NCI-H446 treated with DMSO at 0.1 percent for 48 hours (cell line): ENCODE data around the gene SUMO3.

Experiments used
- DNase-seq: peaks from one replicate; lab custom pipeline; 2025; lab: John Stamatoyannopoulos, UW

Gene SUMO3

DNA sequence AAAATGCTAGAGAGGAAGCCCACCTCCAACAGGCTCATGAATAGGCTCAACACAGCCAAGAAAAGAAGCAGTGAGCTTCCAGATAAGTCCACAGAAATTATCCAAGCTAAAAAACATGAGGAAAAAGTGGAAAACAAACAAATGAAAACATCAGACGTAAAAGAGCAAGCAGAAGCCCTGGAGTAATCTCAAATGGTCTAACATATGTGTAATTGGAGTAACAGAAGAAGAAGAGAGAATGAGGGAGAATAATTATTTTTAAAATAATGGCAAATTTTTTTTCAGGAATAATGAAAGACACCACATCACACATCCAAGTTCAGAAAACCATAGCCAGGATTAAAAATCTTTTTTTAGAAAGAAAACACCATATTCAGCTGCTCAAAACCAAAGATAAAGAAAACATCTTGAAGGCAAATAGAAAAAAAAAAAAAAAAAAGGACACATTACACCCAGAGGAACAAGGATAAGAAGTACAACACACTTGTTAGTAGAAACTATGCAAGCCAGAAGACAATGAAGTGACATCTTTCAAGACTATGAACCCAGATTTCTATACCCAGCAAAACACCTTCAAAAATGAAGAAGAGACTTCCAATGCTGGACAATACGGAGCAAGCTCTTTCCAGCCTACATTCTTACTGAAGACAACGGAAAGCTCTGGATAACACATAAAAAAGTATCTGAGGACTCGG lies 10.6 kb upstream of the SUMO3 start:
- DNase-seq: no peak

DNA sequence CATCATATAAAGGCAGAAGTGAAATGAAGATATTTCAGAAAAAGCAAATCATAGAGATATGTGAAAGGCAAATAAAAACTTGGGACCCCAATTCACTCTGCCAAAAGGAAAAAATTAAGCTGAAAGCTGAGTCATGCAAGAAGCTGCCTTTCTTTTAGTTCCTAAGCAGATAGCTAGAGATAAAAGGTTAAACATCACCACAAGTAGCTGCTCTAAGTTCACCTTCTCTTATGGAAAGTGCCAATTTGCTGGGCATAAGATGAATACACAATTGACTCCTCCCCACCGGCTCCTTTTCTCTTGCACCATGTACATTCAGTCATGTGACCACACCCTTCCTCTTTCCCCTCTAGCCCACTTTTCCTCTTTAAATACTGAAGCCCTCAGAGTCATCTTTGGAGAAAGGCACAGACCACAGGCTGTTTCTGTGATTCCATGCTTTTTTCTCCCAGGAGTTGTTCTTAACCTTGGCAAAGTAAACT lies 5.4 kb upstream of the SUMO3 start:
- no peak for DNase-seq

DNA sequence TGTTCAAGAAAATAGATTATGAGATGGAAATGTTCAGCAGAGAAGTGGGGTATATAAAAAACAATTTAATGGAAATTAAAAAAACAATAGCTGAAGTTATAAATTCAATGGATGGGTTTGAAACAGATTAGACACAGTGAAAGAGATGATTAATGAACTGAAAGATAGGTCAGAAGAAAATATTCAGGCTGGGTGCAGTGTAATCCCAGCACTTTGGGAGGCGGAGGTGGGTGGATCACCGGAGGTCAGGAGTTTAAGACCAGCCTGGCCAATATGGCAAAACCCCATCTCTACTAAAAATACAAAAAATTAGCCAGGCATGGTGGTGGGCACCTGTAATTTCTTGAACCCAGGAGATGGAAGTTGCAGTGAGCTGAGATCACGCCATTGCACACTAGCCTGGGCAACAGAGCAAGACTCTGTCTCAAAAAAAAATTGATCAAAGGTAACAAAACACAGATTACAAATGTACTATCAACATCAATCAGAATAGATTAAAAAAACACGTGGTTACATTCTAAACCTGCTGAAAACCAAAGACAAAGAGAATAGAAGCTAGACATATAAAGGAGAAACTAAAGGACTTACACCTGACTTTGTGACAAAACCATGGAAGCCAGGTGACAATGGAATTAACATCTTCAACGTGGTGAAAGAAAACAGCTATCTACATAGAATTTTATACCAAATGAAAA lies 4.8 kb upstream of the SUMO3 start:
- no peak for DNase-seq

DNA sequence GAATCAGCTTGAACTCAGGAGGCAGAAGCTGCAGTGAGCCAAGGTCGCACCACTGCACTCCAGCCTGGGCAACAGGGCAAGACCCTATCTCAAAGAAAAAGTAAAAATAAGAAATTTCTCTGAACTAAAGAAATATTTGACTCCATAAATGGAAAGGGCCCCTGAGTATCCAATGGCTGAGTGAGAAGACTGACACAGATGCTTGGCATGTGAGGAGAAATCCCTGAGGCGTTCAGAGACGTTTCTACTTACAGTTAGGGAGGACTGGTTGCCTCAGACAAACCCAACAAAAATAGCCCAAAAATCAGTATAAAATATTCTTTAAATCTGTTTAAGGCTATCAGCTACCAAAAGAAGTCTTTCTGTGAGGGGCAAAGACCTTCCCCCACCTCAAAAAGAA lies 3.0 kb upstream of the SUMO3 start:
- DNase-seq: no peak

DNA sequence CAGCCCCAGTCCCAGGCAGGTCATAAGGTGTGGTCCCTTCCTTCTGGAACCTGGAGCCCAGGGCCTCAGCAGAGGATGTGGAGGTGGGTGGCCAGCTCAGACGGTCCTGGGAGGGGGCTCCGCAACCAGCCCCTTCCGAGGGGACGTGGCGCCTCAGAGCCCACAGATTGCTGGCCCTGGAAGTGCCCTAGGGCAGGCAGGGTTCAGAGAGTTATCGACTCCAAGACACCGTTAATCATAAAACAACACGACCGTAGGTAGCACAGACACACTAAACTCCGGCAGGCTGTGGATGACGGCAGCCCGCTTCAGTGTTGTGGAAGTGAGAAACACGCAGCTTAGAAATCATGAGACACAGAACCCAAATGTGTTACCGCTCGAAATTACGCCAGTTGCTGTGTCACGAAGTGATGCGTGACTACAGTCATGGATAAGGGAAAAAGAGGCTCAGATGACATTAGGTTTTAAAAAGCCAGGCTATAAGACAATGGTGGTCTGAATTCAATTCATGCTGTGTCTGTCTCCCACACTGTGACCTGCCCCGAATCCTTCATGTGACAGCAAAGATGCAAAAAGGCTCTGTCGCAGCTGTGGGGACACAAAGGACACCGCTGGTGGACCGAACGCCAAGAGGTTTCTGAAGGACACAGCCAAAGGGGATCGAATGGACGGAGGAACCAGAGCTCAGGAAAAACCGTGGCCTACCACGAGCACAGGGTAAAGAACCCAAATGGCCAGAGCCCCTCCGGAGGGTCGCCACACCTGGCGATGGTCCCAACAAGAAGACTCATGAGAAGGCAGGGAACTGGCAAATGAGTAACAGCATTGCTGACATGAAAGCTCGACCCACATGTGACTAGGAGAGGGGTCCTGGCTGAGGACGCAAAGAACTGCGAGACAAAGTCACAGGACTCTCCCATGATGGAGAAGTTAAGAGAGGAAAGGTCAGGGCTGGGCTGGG lies 1.7 kb upstream of the SUMO3 start:
- DNase-seq: no peak

DNA sequence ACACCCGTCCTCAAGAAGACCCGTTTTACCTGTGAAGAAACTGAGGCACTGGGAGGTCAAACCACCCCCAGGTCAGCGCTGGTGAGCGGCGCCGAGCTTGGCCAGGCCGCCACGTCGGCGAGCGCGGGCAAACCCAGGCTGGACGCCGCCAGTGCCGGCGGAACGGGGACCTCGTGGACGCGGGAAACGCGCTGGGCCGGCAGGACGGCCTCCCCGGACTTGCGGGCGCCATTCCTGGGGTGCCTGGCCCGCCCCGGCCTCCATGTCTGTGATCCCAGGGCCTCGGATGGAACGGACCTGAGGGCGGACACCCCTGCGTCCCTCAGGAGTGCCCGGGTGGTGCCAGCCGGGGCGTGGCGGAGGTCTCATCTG lies 764 bp upstream of the SUMO3 start:
- no peak for DNase-seq

DNA sequence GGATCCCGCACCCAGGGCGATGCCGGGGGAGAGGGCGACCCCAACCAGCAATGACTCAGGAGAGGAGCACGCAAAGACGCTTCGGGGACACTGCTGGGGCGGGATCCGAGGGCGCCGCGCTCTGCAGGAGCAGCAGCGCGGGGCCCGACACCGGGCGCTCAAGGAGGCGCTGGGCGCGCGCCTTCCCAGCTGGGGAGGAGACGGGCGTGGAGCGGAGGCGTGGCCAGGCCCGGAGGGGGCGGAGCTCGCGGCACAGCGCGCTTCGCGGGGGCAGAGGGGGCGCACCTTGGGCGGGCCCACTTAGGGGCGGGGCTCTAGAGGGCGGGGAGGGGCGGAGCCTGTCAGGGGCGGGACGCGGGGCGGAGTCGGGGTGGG lies 369 bp downstream of the SUMO3 start:
- peak; percentile 40 for DNase-seq

DNA sequence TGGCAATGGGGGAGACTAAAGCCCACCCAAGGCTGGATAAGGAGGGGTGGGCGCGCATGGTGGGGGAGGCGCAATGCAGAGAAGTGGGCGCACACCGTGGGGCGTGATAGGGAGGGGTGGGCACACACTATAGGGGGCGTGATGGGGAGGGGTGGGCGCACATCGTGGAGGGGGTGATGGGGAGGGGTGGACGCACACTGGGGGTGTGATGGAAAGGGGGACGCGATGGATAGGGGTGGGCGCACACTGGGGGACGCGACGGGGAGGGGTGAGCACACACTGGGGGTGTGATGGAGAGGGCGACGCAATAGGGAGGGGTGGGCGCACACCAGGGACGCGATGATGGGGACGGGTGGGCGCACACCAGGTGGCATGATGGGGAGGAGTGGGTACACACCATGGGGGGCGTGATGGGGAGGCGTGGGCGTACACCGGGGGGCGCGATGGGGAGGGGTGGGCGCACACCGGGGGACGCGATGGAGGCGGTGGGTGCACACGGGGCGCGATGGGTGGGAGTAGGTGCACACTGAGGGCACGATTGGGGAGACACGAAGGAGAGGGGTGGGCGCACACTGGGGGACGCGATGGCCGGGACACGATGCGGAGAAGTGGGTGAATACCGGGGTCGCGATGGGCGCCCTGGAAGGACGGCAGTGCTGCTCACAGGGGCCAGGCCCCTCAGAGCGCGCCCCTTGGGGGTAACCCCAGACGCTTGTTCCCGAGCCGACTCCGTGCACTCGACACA lies 929 bp downstream of the SUMO3 start:
- no peak for DNase-seq

DNA sequence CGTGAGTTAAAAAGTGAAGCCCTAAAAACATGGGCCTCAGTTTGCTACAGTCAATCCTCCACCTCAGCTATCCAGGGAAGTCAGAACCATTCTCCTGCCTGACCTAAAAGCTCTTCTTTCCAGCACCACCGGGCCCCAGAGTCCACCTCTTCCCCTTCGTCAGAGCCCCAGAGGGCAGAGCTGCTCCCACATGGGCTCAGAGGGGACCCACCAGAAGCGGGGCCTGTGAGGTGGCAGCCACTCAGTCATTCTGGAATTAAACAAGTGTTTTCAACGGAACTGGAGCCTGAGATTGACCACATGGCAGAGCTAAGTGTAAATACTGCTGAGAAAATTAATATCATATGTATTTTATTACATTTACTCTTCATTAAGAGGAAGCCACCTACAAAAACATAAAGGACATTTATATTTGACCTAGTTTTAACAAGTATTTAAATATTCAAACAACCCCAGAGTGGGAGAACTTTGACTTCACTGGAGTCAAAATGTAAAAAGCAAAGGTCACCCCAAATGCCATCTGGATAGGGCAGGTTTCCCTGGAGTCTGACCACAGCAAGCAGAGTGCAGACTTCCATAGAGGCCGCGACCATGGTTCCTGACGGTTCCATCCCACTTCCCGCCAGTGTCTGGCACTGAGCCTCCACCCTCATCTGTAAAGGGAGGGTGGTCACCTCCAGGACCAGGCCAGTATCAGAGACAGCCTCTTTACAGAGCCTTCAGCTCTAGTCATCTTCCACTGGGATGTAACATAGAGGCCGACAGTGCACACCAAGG lies 1.8 kb downstream of the SUMO3 start:
- DNase-seq: no peak

DNA sequence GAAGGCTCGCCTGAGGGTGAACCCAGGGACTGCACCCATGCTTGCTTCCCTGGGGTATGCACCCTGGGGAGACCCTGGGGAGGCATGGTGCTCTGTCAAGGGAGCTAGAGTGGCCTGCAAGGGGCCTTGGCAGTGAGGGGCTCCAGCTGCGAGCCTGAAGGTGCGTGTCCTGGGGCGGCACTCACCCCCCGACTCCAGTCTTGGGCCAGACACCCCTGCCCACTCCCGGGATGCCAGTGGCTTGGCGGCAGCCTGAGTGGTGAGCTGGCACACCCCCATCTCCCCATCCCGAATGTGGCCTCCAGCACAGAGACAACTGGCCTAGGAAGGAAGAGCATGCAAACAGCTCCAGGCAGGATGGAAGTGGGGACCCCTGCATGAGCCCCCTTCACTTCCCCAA lies 2.6 kb downstream of the SUMO3 start:
- DNase-seq: no peak

DNA sequence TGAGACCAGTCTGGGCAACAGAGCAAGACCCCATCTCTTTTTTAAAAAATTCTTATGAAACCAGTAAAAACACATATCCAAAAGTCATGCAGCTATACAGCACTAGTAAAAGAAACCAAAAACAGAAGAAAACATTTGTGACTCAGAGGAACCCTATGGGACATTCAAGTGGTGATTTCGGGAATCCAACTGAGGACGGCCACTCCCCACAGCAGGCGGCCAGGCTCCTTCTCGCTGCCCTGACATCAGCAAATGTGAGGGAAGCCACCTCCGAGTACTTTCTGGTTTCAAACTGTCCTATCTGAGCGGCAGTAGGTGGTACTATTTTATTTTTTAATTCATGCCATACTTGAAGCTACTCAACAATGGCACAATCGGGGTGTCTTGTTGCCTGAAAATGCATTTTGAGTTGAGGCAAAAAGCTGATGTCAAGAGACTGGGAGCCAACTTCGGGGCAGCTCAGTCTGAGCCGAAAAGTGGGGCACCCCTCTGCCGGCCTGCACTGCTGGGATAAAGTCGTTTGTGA lies 3.3 kb downstream of the SUMO3 start:
- no peak for DNase-seq

DNA sequence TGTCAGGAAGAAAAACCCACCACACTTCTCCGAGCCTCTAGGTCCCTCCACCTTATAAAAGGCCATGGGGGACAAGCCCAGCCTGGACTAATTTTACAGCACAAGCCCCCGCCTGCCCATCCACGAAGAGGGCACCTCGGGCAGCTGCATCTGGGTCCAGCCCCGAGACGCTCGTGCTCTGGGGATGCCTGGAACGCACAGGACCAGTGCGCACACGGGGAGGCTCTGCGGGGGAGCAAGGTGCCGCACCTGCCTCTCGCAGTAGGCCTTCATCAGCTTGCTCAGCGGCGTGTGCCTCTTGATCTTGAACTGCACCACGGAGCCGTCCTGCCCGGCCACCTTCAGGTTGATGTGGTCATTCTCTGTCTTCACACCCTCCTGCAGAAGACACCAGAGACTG lies 4.1 kb downstream of the SUMO3 start:
- no peak for DNase-seq

DNA sequence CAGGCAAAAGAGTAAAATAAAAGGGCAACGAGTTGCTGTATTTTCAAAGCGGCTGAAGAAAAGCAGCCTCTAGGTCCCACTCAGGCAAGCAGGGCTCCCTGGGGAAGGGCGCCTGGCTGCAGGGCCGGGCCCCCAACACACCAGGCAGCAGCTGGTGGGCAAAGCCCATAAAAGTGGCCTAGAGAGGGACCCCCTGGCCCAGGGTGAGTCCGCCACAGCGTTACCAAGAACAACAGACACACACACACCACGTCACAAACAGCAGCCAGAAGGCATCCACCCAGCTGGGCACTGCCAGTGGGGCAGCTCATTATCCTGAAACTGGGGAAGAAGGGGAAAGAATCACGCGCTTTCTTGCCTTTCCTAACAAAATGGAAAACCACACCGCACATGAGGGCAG lies 4.7 kb downstream of the SUMO3 start:
- DNase-seq: no peak

DNA sequence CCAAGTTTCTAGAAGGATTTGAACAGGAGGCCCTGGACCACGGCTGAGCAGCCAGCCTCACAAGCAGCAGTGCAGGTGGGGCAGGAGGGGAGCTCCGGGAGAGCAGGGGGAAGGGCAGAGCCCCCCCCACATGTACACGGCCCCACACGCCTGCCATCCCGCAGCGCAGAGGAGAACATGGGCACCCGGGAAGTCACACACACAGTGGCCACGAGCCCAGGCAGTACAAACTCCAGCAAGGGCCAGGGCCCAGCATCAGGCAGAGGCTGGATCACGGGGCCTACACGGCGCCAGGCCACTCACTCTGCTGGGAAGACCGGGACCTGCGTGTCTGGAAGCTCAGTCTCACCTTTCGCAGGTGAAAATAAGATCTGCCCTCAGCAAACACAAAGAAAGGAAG lies 5.2 kb downstream of the SUMO3 start:
- no peak for DNase-seq

DNA sequence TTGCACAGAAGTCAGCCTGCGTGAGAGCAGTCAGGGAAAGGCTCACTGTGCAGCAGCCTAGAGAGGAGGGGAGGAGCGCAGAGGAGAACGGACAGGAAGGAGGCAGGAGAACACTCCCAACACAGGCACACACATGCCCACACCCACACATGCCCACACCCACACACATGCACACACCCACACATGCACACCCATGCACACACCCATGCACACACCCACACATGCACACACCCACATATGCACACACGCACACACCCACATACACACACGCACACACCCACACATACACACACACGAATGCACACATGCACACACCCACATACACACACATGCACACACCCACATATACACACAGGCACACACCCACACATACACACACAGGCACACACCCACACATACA lies 7.1 kb downstream of the SUMO3 start:
- no peak for DNase-seq

DNA sequence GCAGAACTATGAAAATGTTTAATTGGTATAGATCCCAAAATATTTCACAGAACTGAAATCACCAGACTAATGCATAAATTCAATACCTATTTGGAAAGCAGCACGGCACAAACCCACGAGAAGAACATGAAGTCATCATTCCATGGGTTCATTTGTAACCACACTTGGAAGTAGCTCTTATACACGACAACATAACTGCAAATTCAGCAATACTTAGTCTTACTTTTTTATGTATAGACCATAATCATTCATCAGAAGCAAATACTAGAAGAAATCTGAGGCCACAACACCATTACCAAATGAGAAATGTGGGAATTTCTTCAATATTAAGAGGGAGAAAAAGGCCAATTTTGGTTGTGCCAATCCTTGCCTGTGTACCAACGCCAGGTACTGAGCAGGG lies 12.0 kb downstream of the SUMO3 start:
- DNase-seq: no peak

DNA sequence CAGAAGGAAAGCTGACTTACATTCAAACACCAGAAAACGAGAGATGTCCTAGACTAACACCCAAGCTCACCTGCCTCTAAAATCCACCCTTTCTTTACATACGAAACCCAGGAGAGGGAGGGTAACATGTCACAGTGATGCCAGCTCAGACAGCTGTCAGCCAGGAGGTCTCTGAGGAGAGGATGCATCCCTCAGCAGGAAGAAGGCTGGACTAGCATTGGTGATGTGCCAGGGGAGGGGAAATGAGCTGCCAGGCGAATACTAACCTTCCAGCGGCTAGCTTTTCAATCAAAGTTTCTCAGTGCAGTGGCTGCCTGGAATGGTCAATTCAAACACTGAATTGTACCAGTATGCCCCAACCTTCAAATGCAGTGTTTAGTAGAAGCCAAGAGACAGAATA lies 12.6 kb downstream of the SUMO3 start:
- no peak for DNase-seq

DNA sequence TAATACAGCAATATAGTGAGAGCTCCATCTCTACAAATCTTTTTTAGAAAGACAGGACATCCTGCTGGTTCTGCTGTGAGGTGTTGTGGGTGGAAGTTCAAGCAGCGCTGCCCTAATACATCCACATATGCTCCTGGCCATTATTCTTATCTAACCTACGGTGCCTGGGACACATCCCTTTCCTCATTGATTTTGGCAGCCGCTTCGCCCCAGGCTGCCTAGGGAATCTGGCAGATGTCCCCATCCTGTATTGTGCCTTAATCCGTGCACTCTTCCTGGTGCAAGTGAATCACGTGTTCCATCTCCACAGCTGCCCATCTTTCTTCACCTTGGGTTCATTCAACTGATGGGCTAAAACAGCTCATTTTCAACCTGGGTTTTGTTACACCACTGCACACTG lies 13.1 kb downstream of the SUMO3 start:
- no peak for DNase-seq

DNA sequence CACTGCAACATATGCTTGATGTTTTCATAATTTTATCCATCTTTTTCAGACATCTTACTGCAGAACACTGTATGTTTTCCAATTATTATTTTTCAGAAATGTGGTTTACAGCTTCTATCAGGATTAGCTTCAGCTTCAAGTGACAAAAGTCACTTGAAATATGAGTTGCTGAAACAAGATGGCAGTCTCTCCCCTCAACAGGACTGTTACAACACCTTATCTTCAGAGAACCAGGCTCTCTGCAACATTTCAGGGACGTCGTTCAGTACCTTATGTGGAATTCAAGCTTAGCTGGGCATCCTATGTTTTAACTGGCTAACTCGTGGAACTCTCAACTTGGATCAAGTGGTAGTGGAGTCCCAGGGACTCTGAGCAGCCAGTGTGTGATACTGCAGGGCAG lies 14.2 kb downstream of the SUMO3 start:
- DNase-seq: no peak

DNA sequence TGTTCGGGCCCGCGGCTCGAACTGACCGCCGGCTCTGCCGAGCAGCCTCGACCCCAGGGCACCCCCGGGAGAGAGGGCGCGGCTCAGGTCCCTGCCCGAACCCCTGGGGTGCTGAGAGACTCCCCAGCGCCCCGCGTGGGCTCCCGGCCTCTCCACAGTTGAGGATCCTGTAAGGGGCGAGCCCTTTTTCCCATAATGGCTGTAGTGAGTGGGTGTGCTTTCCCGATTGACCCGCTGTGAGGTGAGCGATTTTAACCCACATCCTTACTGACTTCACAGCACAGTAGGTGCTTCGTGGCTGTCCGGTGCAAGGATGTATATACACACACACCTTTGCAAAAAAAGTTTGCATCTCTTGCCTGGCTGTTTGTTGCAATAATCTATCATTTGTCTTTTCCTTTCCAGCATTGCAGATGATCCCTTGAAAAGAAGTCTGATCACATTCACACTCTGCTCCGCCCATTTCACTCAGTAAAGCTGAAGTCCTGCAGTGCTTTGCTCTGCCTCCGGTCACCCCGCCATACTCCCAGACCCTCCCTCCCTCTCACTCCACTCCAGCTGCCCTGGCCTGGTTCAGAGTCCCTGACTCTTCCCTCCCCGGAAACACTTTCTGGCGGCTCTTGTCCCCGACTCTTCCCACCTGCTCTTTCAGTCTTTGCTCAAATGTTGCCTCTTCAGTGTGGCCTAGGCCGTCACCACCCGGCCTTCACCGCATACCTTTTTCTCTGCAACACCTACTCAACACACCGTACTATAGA lies 15.3 kb downstream of the SUMO3 start:
- no peak for DNase-seq
